Measurements from ENCODE around the gene FGFR3.

The FGFR3 gene

GRCh38 chr4:1789552-1789951, 3.5 kb upstream of the FGFR3 start:
- DNase-seq: no peak

- DNase-seq: no peak
Observed at GRCh38 chr4:1790005-1790404, 3.1 kb upstream of the FGFR3 start.

GRCh38 chr4:1792158-1792831, 798 bp upstream of the FGFR3 start:
- DNase-seq: no peak

DNA sequence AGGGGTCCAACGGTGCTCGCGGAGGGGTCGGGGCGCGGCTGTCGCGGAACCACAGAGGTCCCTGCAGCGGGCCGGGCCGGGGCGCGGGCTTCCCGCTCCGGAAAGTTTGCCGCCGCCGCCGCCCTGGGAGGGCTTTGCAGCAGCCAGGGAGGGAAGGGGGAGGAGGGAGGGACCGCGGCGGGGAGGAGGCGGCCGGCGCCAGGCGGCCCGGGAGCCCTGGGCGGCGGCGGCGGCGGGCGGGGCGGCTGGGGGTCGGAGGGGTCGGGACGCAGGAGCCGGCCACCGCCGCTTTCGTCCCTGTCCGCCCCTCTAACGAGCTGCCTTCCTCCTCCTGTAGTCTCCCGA, 375 bp downstream of the FGFR3 start:
- DNase-seq: peak; percentile 53

GRCh38 chr4:1793940-1794808, 1.1 kb downstream of the FGFR3 start:
- DNase-seq: no peak

GRCh38 chr4:1794809-1795298, 1.8 kb downstream of the FGFR3 start:
- DNase-seq: no peak

GRCh38 chr4:1795299-1796195, 2.5 kb downstream of the FGFR3 start:
- peak; percentile 7 for DNase-seq

GRCh38 chr4:1796486-1797204, 3.6 kb downstream of the FGFR3 start:
- no peak for DNase-seq

- no peak for DNase-seq
Observed at GRCh38 chr4:1797298-1797860, 4.3 kb downstream of the FGFR3 start.

GRCh38 chr4:1797861-1798579, 4.9 kb downstream of the FGFR3 start:
- no peak for DNase-seq

- DNase-seq: no peak
Observed at GRCh38 chr4:1798580-1799386, 5.7 kb downstream of the FGFR3 start.

DNA sequence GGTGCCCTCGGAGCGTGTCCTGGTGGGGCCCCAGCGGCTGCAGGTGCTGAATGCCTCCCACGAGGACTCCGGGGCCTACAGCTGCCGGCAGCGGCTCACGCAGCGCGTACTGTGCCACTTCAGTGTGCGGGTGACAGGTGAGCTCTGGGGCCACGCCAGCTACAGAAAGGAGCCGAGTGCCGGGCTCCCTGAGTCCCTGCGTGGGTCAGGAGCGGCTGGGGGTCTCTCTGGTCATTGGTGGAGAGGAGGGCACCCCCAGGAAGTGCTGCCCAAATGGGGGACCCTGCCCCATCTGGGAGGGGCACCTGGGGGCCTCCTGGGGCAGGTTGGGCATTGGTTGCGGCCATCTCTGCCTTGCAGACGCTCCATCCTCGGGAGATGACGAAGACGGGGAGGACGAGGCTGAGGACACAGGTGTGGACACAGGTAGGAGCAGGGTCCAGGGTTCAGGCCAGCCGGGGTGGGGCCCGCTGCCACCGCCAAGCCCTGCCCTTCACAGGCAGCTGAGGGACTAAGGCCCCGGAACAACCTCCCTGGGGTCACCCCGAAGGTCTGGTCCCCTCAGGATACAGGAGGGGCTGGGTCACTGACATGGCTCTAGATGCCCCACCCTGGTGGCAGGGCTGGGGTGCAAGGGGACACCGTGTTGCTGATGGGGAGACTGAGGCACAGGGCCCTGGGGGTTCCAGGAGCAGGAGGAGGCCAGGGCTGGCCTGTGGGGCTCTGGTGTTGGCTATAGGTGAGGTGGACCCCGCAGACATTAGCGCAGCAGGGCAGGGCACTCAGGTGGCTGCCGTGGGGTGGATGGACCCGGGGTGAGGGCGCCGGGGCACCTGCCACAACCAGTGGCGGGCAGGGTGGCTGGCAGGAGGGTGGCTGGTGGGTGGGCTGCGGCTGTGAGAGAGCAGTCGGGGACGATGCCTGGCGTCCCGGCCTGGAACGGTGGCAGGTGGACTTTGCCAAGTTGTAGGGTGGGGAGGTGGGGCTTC, 6.6 kb downstream of the FGFR3 start:
- DNase-seq: no peak

DNA sequence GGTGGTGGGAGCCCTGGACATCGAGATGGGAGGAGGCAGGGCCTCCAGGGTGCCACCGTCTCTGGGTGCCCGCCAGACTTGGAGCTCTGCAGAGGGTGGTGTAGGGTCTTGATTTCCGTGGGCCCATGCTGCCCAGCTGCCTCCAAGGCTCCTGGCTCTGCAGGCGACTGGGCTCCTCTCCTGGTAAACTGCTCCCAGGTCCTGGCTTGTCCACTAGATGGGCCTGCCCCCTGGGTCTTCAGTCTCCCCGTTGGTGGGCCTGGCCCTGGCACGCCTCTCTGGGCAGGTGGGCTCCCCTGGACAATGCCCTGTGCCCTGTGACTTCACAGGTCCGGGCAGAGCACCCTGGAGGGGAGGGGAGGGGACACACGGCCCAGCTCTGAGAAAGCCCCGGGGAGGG, 7.7 kb downstream of the FGFR3 start:
- no peak for DNase-seq

DNA sequence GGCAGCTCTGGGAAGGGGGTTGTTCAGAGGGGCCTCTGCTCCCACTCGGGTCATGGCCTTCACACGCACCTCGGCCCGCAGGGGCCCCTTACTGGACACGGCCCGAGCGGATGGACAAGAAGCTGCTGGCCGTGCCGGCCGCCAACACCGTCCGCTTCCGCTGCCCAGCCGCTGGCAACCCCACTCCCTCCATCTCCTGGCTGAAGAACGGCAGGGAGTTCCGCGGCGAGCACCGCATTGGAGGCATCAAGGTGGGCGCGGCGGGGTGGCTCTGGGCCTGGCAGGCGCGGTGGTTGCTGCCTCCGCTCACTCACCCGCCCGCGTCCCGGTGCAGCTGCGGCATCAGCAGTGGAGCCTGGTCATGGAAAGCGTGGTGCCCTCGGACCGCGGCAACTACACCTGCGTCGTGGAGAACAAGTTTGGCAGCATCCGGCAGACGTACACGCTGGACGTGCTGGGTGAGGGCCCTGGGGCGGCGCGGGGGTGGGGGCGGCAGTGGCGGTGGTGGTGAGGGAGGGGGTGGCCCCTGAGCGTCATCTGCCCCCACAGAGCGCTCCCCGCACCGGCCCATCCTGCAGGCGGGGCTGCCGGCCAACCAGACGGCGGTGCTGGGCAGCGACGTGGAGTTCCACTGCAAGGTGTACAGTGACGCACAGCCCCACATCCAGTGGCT, 8.3 kb downstream of the FGFR3 start:
- DNase-seq: no peak

DNA sequence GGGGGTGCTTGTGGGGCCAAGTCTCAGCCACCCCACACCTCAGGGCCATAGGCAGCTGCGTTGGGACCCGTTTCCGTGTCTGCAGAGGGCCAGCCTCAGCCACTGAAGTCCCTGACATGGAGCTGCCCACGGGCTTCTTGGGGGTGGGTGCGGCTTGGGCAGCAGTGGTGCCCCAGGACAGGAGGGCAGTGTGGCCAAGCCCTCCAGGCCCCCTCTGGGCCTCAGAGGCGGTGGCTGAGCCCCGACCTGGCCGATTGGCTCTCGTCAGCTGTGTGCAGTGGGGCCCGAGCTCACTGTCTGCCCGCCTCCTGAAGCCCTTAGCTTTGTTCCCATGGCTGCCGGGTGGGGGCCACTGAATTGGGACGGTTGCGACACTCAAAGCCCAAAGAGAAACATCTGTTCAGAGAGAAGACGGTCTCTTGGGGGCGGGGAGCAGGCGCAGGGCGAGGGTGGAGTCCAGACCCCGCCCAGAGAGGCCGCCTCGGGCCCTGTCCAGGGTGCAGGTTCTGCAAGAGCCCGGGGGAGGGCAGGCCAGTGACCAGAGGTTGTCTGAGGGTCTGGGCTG, 9.1 kb downstream of the FGFR3 start:
- no peak for DNase-seq

DNA sequence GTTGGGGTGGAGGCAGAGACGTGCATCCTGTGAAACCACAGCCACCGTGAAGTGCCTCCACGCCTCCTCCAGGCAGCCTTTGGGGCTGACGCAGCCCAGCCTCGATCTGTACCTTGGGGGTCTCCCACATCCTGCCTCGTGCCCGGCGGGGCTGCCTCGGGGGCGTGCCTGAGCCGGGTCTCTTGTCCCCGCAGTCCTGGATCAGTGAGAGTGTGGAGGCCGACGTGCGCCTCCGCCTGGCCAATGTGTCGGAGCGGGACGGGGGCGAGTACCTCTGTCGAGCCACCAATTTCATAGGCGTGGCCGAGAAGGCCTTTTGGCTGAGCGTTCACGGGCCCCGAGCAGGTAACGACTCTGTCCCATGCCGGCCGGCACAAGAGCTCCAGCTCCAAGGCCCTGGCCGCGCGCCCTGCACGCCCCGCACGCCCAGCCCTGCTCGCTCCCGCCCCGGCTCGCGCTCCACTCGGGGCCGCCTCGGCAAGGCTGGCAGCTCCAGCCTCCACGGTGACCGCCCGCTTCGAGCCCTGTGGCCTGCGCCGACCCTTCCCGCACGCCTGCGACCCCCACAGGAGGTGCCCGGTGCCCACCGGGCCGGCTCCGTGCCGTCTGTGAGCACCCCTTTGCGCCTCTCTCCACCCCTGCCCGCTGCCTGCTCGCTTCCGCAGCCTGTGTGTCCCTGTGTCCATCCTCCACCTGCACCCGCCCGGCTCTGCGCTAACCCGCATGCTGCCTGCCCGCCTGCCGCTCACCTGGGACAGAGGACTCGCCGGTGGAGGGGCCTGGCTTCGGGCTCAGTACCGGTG, 9.8 kb downstream of the FGFR3 start:
- DNase-seq: no peak
